GM18858 (cell line): ENCODE data around the gene TRIP12.
"Not testable (repeated sequence)": the region's sequence is repeated elsewhere in the genome, so short reads cannot be mapped to it uniquely, and the experiment has no call there.

Experiments used
- ATAC-seq: cut with Tn5 transposase; IDR thresholded peaks from one replicate; pipeline ENCODE4 v1.9.1; 2021; ENCODE audit not compliant: unreplicated experiment

Gene TRIP12

GRCh38 chr2:229921892-229922448, at the start of gene TRIP12:
TSS of gene TRIP12 (minus strand) at chr2:229922009. CDS start at chr2:229880079, 41,930 bp downstream.
- peak; percentile 50 for ATAC-seq

GRCh38 chr2:229971298-229971790, 49.5 kb upstream of the TRIP12 start:
- ATAC-seq, result no peak

DNA sequence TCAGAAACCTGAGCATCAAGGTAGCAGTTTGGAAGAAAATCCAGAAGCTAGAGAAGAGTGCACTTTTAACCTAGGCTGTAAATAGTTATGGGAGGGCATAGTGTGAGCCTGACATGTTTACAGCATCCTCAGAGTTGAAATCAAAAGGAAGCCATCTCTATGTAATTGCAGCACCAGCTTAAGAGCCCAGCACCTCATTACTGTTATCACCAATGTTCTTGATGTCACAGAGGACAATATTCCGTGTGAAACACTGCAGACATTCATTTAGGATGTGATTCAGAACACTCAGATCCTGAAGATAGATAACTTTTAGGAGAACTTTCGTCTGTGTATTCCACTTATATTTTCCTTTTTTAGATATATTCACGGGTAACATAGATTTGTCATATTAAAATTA, 48.6 kb upstream of the TRIP12 start:
- ATAC-seq, result no peak

DNA sequence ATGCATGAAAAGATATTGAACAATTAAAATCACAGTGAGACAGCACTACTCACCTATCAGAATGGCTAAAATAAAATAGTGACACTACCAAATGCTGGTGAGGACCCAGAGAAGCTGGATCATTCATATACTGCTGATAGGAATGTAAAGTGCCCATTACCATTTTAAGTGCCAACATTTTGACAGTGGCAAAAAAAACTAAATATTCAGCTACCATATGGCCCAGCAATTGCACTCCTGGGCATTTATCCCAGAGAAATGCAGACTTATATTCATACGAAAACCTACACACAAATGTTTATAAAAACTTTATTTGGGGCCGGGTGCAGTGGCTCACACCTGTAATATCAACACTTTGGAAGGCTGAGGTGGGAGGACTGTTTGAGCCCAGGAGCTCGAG, 48.1 kb upstream of the TRIP12 start:
- ATAC-seq, result no peak

GRCh38 chr2:229963596-229963995, 41.8 kb upstream of the TRIP12 start:
- not testable (repeated sequence) for ATAC-seq

GRCh38 chr2:229956491-229956890, 34.7 kb upstream of the TRIP12 start:
- no peak for ATAC-seq

DNA sequence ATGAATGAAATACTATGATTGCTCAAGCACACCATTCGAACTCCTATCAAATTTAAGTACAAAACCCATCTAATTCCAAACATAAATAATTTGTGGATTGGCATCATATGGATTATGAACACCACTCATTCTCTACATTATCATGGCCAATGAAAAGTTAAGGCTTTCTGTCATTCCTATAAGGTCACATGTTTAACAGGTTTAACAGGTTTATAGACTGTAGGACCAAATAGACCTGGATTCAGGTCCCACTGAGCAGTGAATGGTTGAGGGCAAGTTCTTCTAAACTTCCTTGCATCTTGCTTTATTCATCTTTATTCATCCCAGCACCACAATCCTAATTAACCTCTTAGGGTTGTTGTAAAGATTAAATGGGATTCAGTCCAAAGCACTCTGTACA, 33.9 kb upstream of the TRIP12 start:
- no peak for ATAC-seq

GRCh38 chr2:229952256-229952835, 30.5 kb upstream of the TRIP12 start:
- ATAC-seq, result no peak

- peak; percentile 77 for ATAC-seq
These were observed 25.7 kb upstream of the TRIP12 start for GRCh38 chr2:229947544-229947943.

GRCh38 chr2:229945975-229946374, 24.2 kb upstream of the TRIP12 start:
- no peak for ATAC-seq

DNA sequence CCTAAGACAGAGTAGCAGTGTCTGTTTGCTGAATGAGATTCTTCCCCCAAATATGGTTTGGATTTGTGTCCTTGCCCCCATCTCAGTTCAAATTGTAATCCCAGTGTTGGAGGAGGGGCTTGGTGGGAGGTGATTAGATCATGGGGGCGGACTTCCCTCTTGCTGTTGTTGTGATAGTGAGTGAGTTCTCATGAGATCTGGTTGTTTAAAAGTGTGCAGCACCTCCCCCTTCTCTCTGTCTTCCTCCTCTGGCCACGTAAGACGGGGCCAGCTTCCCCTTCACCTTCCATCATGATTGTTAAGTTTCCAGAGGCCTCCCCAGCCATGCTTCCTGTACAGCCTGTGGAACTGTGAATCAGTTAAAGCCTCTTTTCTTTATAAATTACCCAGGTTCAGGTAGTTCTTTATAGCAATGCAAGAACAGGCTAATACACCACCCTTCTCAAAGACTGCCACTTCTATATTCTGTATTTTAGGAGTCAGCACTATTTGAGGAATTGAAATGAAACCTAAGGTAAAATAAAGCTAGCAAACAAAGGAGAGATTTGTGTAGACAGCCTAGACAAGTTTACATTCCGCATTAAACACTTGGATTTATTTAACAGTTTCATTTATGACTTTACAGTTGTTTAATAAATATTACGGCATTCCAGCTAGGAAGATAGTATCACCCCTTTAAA, 22.1 kb upstream of the TRIP12 start:
- ATAC-seq, result no peak

GRCh38 chr2:229943171-229943570, 21.4 kb upstream of the TRIP12 start:
- no peak for ATAC-seq

GRCh38 chr2:229942671-229943070, 20.9 kb upstream of the TRIP12 start:
- no peak for ATAC-seq

DNA sequence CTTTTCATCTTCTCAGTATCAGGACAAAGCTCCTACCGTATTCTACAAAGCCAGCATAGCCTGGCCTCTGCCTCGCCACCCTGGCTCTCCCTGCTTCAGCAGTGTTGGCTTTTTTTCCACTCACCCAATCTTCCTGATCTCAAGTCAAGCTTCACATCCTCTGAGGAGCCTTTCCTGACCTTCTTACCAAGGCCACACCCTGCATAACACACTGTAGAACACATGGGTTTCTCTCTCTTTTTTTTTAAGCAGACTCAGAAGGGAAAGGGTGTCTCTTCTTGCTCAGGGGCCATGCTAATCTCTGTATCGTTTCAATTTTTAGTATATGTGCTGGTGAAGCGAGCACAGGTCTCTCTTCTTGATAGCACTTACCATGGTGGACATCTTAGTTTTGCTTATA, 15.7 kb upstream of the TRIP12 start:
- no peak for ATAC-seq

- ATAC-seq, result no peak
These were observed 9.4 kb upstream of the TRIP12 start for GRCh38 chr2:229931241-229931640.

DNA sequence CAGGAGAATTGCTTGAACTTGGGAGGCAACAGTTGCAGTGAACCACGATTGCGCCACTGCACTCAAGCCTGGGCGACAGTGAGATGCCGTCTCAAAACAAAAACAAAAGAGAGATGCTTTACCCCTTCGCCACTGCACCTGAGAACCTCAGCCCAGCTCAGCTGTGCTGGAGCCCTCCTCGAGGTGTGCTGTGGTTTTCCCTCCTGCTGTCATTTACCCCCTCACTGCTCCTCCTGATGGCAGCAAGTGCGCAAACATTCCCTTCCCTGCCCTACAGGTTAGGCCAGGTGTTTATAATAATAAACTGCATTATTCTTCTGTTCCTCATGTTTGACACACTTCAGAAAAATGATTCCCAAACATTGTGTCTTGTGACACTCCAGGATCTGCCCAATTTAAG, 8.8 kb upstream of the TRIP12 start:
- no peak for ATAC-seq

DNA sequence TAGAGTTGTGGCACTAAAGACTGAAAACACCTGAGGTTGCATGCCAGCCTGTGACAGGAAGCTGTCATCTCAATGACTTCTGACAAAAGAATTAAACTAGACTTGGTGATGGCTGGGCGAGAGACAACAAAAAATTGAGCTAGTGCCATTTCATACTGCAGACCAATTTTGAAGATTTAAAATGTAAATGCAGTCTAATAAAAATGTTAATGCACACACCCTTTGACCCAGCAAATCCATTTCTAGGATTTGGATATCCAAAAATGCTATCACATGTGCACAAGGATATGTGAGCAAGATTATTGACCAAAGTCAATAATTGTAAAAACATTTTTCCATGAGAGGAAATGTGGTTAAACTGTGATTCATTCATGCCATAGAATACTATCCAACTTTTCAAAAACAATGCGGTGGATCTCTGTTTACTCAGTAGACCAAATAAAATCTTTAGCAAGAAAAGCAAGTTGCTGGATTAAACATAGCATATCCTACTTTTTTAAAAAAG, 6.1 kb upstream of the TRIP12 start:
- no peak for ATAC-seq

DNA sequence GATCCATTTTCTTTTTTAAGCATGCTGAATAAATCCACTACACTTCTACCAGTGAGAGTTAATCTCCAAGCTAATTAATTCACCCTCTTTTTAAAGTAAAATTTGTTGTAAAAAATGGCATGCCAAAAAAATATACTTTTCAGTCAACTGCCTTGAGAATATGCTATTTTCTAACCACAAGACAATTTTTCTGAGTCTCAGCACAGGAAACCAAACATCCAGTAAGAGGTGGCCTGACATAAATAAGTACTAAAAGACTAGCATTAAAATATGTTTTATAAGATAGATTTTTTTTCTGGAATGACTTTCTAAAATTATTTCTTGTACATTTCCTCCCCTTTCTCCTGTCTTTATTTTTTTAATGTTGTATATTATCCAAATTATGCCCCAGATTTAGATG, 3.4 kb upstream of the TRIP12 start:
- no peak for ATAC-seq

GRCh38 chr2:229924541-229924940, 2.7 kb upstream of the TRIP12 start:
- not testable (repeated sequence) for ATAC-seq

DNA sequence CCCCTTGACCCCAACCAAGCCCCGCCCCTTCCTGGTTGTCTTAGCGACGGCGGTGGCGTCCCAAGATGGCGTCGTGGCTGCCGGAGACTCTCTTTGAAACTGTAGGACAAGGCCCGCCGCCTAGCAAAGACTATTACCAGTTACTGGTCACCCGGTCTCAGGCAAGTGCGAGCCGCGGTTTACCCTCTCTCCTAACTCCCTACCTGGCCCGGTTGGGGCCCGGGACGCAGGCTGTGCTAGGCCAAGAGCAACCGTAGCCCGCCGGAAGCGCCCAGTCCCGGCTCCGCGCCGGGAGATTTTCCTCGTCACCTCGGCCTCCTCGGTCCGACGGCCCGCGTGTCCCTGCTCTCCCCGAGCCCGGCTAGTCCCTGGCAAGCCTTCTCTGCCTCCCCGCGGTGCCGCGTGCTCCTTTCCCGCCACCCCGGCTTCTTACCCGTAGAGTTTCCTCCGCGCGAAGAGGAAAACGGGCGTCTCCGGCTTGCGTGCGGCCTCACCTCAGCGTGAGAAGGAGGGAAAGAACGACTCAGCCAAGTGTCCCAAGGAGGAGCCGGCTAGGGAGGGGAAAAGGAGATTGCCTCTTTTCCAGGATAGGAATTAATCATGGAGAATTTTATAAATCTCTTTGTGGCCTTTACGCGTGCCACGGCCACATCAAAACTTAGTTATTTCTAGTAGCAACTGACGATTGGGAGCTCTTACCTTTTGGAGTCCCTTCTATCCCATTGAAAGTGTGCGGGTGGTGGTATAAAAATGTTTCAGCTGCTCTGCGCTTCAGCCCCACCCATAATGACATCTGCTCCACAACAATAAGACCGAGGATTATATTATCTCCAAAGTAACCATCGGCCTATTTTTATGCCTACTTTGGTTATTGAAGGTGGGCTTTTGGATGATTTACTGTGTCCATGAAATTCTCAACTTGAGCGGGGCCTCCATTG, 909 bp upstream of the TRIP12 start, which contains the start of gene FBXO36:
FBXO36 (plus strand) TSS at position 55 of the 938 bp plus-strand sequence; CDS start at position 66, 11 bp downstream.
- peak; percentile 37 for ATAC-seq
